HFF-Myc (cell line): ENCODE measurements around the gene MRPS21.

ENCODE experiments used
- DNase-seq: peaks from one replicate; pipeline ENCODE4 v3.0.0-alpha.2; 2011; ENCODE audit warnings: low read depth; ENCODE audit errors: extremely low read depth
- H3K4me3 ChIP-seq: replicated peaks from 2 replicates; pipeline ENCODE4 v1.5.1; 2011; ENCODE audit warnings: low read depth, mild to moderate bottlenecking, control low read depth, low read length
- TF ChIP-seq, protein P1 (sequence below): IDR thresholded peaks from 2 replicates; pipeline ENCODE4 v1.5.1; 2012; ENCODE audit warnings: mild to moderate bottlenecking, low read depth, low read length, control low read depth; ENCODE audit errors: missing control alignments

MRPS21 gene

DNA sequence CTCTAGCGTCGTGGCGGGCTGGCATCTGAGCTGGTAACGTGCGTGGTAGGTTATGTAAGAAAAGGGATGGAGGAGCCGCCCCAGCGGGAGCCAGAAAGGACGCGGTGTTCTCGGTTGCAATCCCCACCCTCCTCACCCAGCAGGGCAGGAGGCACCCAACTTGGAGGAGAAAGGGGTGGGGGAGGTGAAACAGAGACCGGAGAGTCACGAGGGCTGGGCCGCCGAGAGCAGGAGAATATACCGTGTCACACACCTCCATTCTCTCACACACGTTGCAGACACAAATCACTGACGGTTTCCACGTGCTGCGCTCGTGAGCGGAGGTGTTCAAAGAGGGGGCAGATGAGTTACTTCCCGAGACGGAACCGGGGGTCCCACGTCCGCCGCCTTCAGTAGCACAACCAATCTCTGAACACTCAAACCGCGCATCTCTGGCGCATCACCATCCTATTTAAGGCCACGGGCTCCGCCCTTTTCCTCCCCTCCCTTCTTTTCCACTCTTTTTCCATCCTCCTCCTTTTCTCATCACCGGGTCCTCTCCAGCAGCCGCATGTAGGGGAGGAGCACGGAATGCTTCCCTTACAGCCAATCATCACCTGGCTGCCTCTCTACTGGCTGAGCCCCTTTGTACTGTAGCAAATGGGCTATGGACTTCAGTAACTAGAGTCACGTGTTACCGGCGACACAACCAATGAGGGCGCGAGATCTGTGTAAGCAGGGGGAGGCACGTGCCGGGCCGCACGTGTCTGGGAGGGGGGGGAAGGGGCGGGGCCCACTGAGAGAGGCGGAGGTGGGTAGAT lies 11.7 kb upstream of the MRPS21 start, which contains the start of gene CIART:
Gene CIART, plus strand, starts transcription at position 797 of the 800 bp plus-strand sequence. CDS start 714 bp downstream, outside the sequence.
- DNase-seq = peak; percentile 93
- peak within 1 kb of the TSS; percentile 50 for H3K4me3 ChIP-seq
- TF ChIP-seq, protein P1, sequence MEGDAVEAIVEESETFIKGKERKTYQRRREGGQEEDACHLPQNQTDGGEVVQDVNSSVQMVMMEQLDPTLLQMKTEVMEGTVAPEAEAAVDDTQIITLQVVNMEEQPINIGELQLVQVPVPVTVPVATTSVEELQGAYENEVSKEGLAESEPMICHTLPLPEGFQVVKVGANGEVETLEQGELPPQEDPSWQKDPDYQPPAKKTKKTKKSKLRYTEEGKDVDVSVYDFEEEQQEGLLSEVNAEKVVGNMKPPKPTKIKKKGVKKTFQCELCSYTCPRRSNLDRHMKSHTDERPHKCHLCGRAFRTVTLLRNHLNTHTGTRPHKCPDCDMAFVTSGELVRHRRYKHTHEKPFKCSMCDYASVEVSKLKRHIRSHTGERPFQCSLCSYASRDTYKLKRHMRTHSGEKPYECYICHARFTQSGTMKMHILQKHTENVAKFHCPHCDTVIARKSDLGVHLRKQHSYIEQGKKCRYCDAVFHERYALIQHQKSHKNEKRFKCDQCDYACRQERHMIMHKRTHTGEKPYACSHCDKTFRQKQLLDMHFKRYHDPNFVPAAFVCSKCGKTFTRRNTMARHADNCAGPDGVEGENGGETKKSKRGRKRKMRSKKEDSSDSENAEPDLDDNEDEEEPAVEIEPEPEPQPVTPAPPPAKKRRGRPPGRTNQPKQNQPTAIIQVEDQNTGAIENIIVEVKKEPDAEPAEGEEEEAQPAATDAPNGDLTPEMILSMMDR = no peak

DNA sequence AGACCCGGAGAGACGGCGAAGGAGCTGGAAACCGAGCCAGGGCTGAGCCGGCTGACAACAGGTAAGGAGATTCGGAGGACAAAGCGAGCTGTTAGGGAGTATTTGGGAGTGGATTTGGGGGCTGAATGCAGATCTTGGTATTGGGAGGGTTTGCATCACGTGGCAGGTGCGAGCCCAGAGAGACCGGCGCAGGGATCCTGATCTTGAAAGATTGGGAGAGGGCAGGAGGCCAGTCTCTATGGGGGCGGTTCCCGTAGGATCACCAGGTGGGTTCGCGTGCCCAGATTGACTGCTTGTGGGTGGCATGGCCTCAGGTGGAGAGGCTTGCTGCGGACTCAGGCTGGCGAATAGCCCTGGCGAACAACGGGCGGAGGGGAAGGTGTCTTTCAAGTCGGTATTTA lies 11.1 kb upstream of the MRPS21 start:
- no peak for DNase-seq
- TF ChIP-seq, protein P1 = no peak
- peak overlapping the region; percentile 50 for H3K4me3 ChIP-seq

DNA sequence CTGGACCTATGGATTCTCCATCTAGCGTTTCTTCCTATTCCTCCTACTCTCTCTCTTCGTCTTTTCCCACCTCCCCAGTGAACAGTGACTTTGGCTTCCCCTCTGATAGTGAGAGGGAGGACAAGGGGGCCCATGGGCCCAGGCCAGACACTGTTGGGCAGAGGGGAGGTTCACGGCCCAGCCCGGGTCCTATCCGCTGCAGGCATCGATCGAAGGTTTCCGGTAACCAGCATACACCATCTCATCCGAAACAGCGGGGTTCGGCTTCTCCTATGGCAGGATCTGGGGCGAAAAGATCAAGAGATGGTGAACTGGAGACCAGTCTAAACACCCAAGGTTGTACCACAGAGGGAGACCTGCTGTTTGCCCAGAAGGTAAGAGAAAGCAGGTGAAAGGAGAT lies 10.4 kb upstream of the MRPS21 start:
- H3K4me3 ChIP-seq = peak overlapping the region; percentile 50
- no peak for DNase-seq
- TF ChIP-seq, protein P1 = no peak

DNA sequence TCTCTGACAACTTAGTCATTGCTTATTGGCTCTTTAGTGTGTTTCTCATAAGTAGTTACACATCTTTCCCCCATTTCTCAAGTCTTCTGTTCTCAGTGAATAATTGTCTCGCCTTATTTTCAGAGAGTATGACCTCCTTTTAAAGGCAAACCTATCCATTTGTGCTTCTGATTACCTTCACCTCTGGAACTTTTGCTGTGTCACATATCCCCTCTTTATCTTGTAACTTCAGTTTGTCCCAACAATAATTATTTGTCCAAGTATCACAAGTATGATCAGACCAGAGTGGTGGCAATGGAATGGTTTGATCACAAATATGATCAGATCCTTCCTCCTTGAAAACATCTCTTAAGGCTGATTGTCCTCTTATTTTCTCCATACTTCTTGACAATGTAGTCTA lies 5.3 kb upstream of the MRPS21 start:
- TF ChIP-seq, protein P1 = no peak
- H3K4me3 ChIP-seq = no peak overlapping the region
- DNase-seq = no peak

DNA sequence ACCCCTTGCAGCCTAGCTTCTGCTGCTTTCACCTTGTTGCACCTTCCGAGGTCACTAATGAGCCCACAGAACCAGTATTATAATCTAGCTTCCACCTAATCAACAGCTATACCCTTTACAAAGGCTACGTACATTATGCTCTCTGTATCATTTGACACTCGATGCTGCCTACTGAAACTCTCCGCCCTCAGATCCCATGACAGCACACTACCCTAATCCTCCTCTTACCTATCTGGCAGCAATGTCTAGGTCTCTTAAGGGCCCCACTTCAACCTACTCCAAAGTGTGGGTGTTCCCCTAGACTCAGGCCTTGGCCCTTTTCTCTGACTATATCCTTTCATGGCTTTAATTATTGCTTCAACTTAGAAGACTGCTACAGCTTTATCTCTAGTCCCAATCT lies 4.8 kb upstream of the MRPS21 start:
- TF ChIP-seq, protein P1 = no peak
- no peak for DNase-seq
- no peak overlapping the region for H3K4me3 ChIP-seq

DNA sequence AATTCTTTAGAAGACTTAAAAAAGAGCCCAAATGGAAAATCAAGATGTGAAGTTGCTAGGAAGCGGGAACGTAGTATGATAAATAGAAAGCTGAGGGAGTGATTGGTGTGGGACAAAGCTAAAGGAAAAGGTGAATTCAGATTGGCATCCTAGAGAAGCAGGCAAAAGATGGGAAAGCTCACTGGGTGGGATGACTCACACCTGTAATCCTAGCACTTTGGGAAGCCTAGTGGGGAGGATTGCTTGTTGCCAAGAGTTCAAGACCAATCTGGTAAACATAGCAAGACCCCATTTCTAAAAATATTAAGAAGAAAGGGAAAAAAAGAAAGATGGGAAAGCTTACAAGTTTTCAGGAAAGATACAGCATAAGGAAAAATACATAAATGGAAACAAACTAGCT lies 1.8 kb downstream of the MRPS21 start:
- TF ChIP-seq, protein P1 = no peak
- no peak overlapping the region for H3K4me3 ChIP-seq
- no peak for DNase-seq
